Measurements from ENCODE around the gene LRAT.

Gene LRAT

GRCh38 chr4:154781983-154782293, 38.1 kb downstream of the LRAT start:
- no peak overlapping the region for H3K4me3 ChIP-seq (ENCODE audit: control insufficient read depth, low read depth, low read length)
- DNase-seq (ENCODE audit: low read depth), result no peak
- TF ChIP-seq CTCF (IDR thresholded peaks at IDR 0.05; ENCODE audit: control insufficient read depth, insufficient read depth, low read depth, low read length, missing control alignments), result no peak

All from AG09309 (cell line).